ACC112 (cell line): ENCODE measurements around the gene AATF.

Experiments used
- H2AFZ ChIP-seq: fragments of 200-600 bp; sonication (generic); one replicate; pipeline ENCODE4 v1.6.0; 2017; ENCODE audit warnings: antibody characterized with exemption, low read length; ENCODE audit not compliant: unreplicated experiment
- H3K27ac ChIP-seq: fragments of 200-600 bp; sonication (generic); 2 replicates; pipeline ENCODE4 v1.5.1; 2014; ENCODE audit warnings: low read depth, mild to moderate bottlenecking, antibody characterized with exemption, low read length, moderate library complexity
- H3K27me3 ChIP-seq: fragments of 200-600 bp; sonication (generic); 2 replicates; pipeline ENCODE4 v1.6.1; 2014; ENCODE audit warnings: mild to moderate bottlenecking, antibody characterized with exemption, low read length, moderate library complexity, mixed read lengths; ENCODE audit not compliant: insufficient read depth
- H3K36me3 ChIP-seq: fragments of 200-600 bp; sonication (generic); 2 replicates; pipeline ENCODE4 v1.6.1; 2016; ENCODE audit warnings: mild to moderate bottlenecking, antibody characterized with exemption, low read length, moderate library complexity, mixed read lengths; ENCODE audit not compliant: insufficient read depth
- H3K4me1 ChIP-seq: fragments of 200-600 bp; sonication (generic); one replicate; pipeline ENCODE4 v1.6.1; 2016; ENCODE audit warnings: low read length, mixed read lengths; ENCODE audit not compliant: insufficient read depth, unreplicated experiment, control insufficient read depth
- H3K4me3 ChIP-seq: fragments of 200-600 bp; sonication (generic); 2 replicates; pipeline ENCODE4 v1.5.1; 2014; ENCODE audit warnings: mild to moderate bottlenecking, low read depth, low read length
- H3K79me2 ChIP-seq: fragments of 200-600 bp; sonication (generic); one replicate; pipeline ENCODE4 v1.6.0; 2016; ENCODE audit warnings: low read length; ENCODE audit not compliant: control insufficient read depth, unreplicated experiment, insufficient read depth

The AATF gene

DNA sequence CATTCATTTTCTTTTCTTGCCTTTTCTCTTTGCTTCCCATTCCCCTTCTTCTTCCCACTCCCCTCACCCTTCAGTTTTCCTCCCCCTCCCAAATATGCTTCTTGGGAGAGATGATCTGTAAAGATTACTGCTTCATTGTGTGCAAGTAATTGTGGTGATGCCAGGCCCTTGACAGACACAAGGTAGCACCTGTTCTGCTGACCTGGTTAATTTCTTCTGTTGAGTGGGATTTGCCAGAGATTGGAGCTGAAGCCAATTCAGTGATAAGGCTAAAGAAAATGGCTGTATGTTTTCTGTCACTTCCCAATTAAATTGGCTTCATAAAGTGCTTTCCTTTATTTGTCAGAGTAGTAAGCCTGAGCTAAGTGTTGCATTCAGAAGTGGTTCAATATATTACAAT is 44.5 kb downstream of the AATF start:
- H3K79me2 ChIP-seq: no peaks in the 10 kb centered on the region
- no peak overlapping the region for H3K27ac ChIP-seq
- H3K36me3 ChIP-seq: peaks cover 40% of the 10 kb centered on the region

DNA sequence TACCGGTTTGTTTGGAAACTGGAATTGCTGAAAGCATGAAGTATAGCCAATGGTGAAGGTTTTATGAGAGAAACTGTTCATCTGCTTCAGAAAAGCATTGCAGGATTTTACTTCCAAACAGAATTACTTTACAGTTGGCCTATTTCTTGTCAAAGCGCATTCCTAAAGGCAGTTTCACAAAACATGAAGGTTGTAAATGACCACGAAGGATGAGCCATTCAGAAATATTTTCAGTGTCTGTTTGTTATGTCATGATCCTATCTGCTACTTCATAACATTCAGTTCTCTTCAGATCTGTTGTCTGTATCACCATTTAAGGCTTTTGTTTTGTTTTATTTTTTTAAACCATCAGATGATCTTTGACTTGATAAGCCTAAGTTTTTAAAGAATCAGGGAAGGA is 45.7 kb downstream of the AATF start:
- no peak overlapping the region for H3K4me3 ChIP-seq
- no peak overlapping the region for H2AFZ ChIP-seq
- H3K4me1 ChIP-seq: no peaks in the 10 kb centered on the region
- H3K79me2 ChIP-seq: no peaks in the 10 kb centered on the region
- no peak overlapping the region for H3K27ac ChIP-seq
- H3K27me3 ChIP-seq: no peaks in the 10 kb centered on the region
- peaks cover 37% of the 10 kb centered on the region for H3K36me3 ChIP-seq

More for the DNA sequence above, 44.5 kb downstream of the AATF start:
- Histone ChIP-seq H3K4me1 (no peaks in the 10 kb centered on the region), H2AFZ (no peak overlapping the region), H3K27me3 (no peaks in the 10 kb centered on the region), H3K4me3 (no peak overlapping the region)

DNA sequence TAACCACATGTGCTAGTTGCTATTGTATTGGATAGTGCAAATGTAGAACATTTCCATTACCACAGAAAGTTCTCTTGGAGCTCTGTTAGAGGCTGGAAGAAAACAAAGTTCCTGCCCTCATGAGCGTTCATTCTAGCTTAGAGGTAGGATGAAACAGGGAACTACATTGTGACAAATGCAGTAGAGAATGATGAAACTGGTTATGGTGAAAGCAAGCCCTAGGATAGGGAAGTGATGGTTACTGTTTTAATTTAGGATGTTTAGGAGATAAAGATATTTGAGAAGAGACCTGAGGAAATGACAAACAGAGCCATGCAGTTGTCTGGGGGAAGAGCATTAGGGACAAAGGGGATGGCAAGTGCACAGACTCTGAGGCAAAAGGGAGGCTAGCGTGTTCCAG is 50.7 kb downstream of the AATF start:
- Histone ChIP-seq H3K36me3 (peaks cover 39% of the 10 kb centered on the region), H3K27ac (no peak overlapping the region), H3K27me3 (no peaks in the 10 kb centered on the region), H3K79me2 (no peaks in the 10 kb centered on the region), H3K4me1 (no peaks in the 10 kb centered on the region), H2AFZ (no peak overlapping the region), H3K4me3 (no peak overlapping the region)

DNA sequence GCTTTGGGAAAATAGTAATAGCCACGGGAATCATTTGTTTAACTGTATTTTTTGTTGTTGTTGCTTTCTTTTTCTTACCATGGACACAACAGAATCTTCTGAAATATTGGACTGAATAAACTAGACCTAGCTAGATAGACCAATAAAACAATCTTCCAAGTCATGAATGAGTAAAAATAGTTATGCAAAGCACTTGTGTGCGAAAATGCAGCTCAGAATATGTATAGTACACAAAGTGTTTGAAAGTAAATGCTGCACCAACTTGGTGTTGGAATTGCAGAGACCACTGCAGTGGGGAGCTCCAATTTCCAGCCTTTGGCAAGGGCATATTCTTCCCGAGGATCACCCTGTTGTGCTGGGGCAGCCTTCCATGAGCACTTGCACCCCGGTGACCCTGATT is 68.0 kb downstream of the AATF start:
- no peaks in the 10 kb centered on the region for H3K79me2 ChIP-seq
- H3K27me3 ChIP-seq: no peaks in the 10 kb centered on the region
- H3K4me1 ChIP-seq: no peaks in the 10 kb centered on the region
- no peak overlapping the region for H3K27ac ChIP-seq
- H2AFZ ChIP-seq: no peak overlapping the region
- no peaks in the 10 kb centered on the region for H3K36me3 ChIP-seq
- H3K4me3 ChIP-seq: no peak overlapping the region

DNA sequence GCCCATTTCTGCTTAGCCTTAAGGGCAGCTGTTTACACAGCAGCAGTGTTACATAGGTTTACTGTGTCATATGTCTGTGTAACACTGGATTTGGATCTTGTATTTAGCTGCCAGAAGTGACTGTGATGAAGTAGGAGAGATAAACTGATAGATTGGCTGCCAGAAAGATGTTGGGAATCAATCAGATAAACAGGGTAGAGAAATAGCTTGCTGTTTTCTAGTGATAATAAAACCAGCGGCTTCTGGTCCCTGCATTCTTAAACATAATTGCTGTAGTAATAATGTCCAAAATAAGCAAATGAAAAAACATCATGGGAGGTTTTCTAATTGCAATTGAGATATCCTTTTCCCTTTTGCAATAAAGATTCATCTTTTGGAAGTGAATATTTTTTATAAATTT is 68.7 kb downstream of the AATF start:
- H2AFZ ChIP-seq: no peak overlapping the region
- no peak overlapping the region for H3K27ac ChIP-seq
- H3K36me3 ChIP-seq: no peaks in the 10 kb centered on the region; the same call in 1 of the 2 replicates
- no peak overlapping the region for H3K4me3 ChIP-seq
- H3K27me3 ChIP-seq: no peaks in the 10 kb centered on the region
- H3K79me2 ChIP-seq: no peaks in the 10 kb centered on the region
- H3K4me1 ChIP-seq: no peaks in the 10 kb centered on the region

DNA sequence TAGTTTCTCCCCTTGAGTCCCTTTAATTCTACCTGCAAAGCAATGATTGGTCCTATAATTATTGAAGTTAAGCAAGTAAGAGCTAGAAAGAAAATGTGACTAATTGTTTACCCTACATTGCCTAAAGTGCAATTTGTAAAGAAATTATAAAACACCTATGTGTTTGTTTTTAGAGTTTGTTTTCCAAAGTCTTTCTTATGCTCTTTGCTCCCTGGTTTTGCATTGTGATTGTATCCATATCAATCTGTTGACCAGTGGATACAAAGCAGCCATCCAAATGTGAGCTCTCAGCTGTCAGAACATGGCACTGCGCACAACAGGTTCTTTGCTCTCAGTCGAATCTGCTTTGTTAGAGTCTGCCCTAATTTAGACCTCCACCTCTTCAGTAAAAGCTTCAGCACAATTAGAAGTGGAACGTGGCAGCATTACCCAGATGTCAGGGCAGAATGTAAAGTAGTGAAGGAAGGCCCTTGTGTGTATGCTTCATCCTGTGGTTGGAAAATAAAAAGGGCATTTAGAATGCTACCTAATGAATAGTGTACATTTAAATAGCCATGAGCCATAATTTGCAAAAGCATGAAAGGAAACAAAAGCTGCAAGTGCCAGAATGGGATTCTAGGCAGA is 70.5 kb downstream of the AATF start:
- H3K27me3 ChIP-seq: no peaks in the 10 kb centered on the region
- H2AFZ ChIP-seq: no peak overlapping the region
- H3K4me1 ChIP-seq: no peaks in the 10 kb centered on the region
- no peak overlapping the region for H3K27ac ChIP-seq
- H3K79me2 ChIP-seq: no peaks in the 10 kb centered on the region
- no peak overlapping the region for H3K4me3 ChIP-seq
- no peaks in the 10 kb centered on the region; the same call in 1 of the 2 replicates for H3K36me3 ChIP-seq

DNA sequence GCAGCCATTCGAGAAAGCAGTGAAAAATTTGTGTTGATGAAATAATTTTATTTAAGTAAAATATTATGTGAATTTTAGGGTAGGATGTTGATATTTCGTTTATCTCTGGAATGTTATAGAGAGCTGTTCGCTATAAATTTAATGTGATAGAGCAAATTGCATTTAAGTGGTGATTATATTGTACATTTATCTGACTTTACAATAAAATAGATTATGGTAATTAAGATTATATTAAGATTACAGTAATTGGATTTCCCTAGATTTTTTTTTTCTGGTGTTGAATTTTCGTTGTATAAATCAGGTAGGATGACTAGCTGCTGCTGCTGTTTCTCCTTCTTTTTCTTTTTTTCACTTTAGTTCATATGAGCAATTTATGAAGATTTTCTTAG is 71.0 kb downstream of the AATF start:
- Histone ChIP-seq H2AFZ (no peak overlapping the region), H3K4me3 (no peak overlapping the region), H3K4me1 (no peaks in the 10 kb centered on the region), H3K27ac (no peak overlapping the region), H3K79me2 (no peaks in the 10 kb centered on the region), H3K36me3 (no peaks in the 10 kb centered on the region; the same call in 1 of the 2 replicates), H3K27me3 (no peaks in the 10 kb centered on the region)

DNA sequence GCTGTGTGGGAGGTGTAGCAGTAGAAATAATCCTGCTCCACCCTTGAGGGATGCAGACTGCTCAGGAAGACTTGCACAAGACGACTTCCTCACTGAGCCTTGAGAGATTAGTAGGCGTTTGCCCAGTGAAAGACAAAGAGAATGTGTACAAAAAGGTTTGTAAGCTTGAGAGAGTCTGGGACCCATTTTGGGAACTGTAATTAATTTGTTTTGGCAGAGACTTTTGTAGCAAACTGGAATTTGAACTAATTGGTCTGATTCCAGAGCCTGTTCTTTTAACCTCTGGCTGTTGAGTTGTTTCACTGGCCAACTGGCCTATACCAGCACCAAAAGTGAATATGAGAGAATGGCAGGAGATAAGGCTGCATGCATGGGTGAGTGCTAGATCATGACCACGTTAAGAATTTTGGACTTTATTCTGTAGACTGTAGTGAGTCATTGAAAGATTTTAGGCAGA is 75.5 kb downstream of the AATF start:
- Histone ChIP-seq H3K27ac (no peak overlapping the region), H3K4me3 (no peak overlapping the region), H3K4me1 (no peaks in the 10 kb centered on the region), H3K79me2 (no peaks in the 10 kb centered on the region), H3K36me3 (peaks cover 4% of the 10 kb centered on the region; the same call in 1 of the 2 replicates), H2AFZ (no peak overlapping the region), H3K27me3 (no peaks in the 10 kb centered on the region)

DNA sequence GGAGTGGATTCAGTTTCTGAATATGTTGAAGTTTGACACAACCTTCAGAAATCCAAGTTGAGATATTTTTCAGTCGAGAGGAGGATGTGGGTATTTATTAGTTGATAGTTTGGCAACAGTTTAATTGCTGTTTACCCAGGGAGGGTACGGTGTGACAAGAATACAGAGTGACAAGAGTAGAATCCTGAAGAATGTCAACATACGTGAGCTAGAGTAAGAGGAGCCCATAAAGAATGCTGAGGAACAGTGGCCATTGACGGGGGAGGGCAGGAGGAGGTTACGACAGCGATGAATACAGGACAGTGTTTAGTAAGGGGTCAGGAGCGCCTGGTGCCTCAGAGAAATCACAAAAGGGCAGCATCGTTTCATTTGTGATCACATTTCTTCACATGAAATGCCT is 76.5 kb downstream of the AATF start:
- H3K27ac ChIP-seq: no peak overlapping the region

DNA sequence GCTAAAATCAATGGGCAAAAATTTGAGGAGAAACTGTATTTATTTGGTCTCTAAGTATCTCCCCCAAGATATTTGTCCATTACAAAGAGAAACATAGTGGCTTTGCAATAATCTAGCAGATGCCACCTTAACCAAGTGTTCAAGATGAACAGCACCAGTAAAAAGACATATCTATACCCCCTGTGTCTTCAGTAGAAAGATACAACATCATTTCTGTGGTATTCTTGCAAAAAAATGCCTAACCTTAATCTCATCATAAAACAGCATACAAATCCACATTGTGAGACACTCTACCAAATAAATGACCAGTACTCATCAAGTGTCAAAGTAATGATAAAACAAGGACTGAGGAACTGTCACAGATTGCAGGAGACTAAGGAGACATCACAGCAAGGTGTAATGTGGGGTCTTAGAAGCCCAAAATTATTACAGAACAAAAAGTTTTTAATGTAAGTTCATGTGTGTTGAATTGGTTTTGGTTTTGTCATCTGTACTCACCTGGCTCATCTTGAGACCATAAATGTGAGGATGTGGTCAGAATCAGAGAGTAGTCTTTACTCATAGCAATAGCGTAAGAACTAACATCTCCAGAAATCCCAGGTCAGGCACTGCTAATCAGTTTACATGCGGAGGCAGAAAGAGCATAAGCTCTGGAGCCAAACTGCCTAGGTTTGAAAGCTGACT is 77.2 kb downstream of the AATF start:
- H3K79me2 ChIP-seq: no peaks in the 10 kb centered on the region

More for the DNA sequence above, 76.5 kb downstream of the AATF start:
- no peak overlapping the region for H2AFZ ChIP-seq
- no peak overlapping the region for H3K4me3 ChIP-seq
- H3K27me3 ChIP-seq: no peaks in the 10 kb centered on the region
- H3K4me1 ChIP-seq: no peaks in the 10 kb centered on the region
- peaks cover 4% of the 10 kb centered on the region; the same call in 1 of the 2 replicates for H3K36me3 ChIP-seq
- H3K79me2 ChIP-seq: no peaks in the 10 kb centered on the region

DNA sequence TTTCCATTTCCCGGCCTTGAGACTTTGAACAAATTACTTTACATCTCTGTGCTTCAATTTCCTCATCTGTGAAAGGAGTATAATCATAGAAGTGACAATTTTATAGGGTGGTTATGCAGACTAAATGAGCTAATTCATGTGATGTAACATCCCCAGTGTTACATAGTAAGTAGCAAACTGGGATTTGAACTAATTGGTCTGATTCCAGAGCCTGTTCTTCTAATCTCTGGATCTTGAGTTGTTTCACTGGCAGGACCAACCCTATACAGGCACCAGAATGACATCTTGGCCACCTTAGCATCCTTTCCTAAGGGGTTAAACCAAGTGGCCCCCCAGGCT is 77.7 kb downstream of the AATF start:
- no peaks in the 10 kb centered on the region for H3K4me1 ChIP-seq
- no peak overlapping the region for H3K4me3 ChIP-seq
- H3K27ac ChIP-seq: no peak overlapping the region
- no peaks in the 10 kb centered on the region for H3K27me3 ChIP-seq
- no peaks in the 10 kb centered on the region for H3K79me2 ChIP-seq
- no peak overlapping the region for H2AFZ ChIP-seq
- H3K36me3 ChIP-seq: peaks cover 14% of the 10 kb centered on the region

More for the DNA sequence above, 77.2 kb downstream of the AATF start:
- Histone ChIP-seq H3K27me3 (no peaks in the 10 kb centered on the region), H3K4me1 (no peaks in the 10 kb centered on the region), H3K36me3 (peaks cover 10% of the 10 kb centered on the region; the same call in 1 of the 2 replicates), H2AFZ (no peak overlapping the region), H3K27ac (no peak overlapping the region), H3K4me3 (no peak overlapping the region)
